ENCODE measurements around the gene OLFML1.

The OLFML1 gene

GRCh38 chr11:7555052-7555699, 69.9 kb downstream of the OLFML1 start:
- Histone ChIP-seq H3K4me3 (ENCODE audit: low read length) (no peak overlapping the region), H3K36me3 (ENCODE audit: control insufficient read depth, insufficient read depth, low read length) (no peaks in the 10 kb centered on the region), H3K27me3 (ENCODE audit: control insufficient read depth, insufficient read depth, low read length) (no peaks in the 10 kb centered on the region), H3K4me1 (ENCODE audit: control insufficient read depth, insufficient read depth, low read length) (peaks cover 1% of the 10 kb centered on the region; the same call in 1 of the 2 replicates), H3K9me3 (ENCODE audit: control insufficient read depth, insufficient read depth, low read length) (no peaks in the 10 kb centered on the region), H3K27ac (ENCODE audit: low read length) (no peak overlapping the region)
- no CpG with 5 or more reads among the region's 7 CpGs for WGBS (ENCODE audit: insufficient coverage, insufficient read length)
- no peak for DNase-seq (ENCODE audit: low read depth, low spot score)

- no peak for DNase-seq (ENCODE audit: low read depth, low spot score)
- Histone ChIP-seq H3K36me3 (ENCODE audit: control insufficient read depth, insufficient read depth, low read length) (no peaks in the 10 kb centered on the region), H3K27ac (ENCODE audit: low read length) (no peak overlapping the region), H3K4me1 (ENCODE audit: control insufficient read depth, insufficient read depth, low read length) (peaks cover 1% of the 10 kb centered on the region; the same call in 1 of the 2 replicates), H3K27me3 (ENCODE audit: control insufficient read depth, insufficient read depth, low read length) (no peaks in the 10 kb centered on the region), H3K4me3 (ENCODE audit: low read length) (no peak overlapping the region), H3K9me3 (ENCODE audit: control insufficient read depth, insufficient read depth, low read length) (no peaks in the 10 kb centered on the region)
Observed at GRCh38 chr11:7558046-7558445, 72.7 kb downstream of the OLFML1 start.

- DNase-seq (ENCODE audit: low read depth, low spot score), result no peak
- H3K9me3 ChIP-seq (ENCODE audit: control insufficient read depth, insufficient read depth, low read length), result no peaks in the 10 kb centered on the region
- peaks cover 1% of the 10 kb centered on the region; the same call in 1 of the 2 replicates for H3K4me1 ChIP-seq (ENCODE audit: control insufficient read depth, insufficient read depth, low read length)
- no peaks in the 10 kb centered on the region for H3K36me3 ChIP-seq (ENCODE audit: control insufficient read depth, insufficient read depth, low read length)
- no peak overlapping the region for H3K4me3 ChIP-seq (ENCODE audit: low read length)
- no CpG with 5 or more reads among the region's 4 CpGs for WGBS (ENCODE audit: insufficient coverage, insufficient read length)
- no peak overlapping the region for H3K27ac ChIP-seq (ENCODE audit: low read length)
- H3K27me3 ChIP-seq (ENCODE audit: control insufficient read depth, insufficient read depth, low read length), result no peaks in the 10 kb centered on the region
Observed at GRCh38 chr11:7559398-7560283, 74.3 kb downstream of the OLFML1 start.

Measured in iPS DF 6.9 (cell line).